IPS-NIHi7 (cell line): Measurements from ENCODE around the gene RASAL3.
"Not testable (repeated sequence)": the region's sequence is repeated elsewhere in the genome, so short reads cannot be mapped to it uniquely, and the experiment has no call there.

ENCODE experiments used
- DNase-seq: peaks from one replicate; pipeline ENCODE4 v3.0.0; 2012; ENCODE audit warnings: mixed read lengths; ENCODE audit errors: extremely low spot score

The RASAL3 gene

DNA sequence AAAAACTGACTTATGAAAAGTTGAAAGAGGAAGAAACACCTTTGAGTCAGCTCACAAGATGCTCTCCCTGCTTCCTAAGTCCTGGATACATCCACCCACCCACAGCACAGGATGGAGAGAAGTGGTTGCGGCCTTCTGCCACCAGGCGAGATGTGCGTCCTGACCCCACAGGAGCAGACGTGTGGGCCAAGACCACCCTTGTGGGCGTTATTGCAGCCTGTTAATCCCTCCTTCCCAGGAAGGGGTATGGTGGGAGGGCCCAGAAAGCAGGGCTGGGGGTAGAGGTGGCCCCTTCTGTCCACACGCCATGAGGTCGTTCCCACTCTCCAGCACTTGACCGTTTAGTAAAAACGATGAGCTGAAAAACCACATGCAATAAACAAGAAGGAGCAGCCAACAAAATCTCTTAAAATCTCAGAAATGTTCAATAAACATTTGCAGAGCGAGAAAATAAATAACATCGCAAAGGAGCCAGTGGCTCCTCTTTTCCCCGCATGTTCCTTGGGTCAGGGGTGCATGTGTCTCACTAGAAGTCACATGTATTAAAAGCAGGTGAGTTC, 43.1 kb downstream of the RASAL3 start:
- DNase-seq: no peak

- no peak for DNase-seq
Observed at GRCh38 chr19:15419413-15420025, 44.8 kb downstream of the RASAL3 start.

GRCh38 chr19:15418579-15419412, 45.5 kb downstream of the RASAL3 start, which contains the start of gene AKAP8L:
Gene AKAP8L, minus strand, starts transcription at chr19:15418988. Its CDS starts 65 bp downstream, at chr19:15418923.
- peak; percentile 98 for DNase-seq

DNA sequence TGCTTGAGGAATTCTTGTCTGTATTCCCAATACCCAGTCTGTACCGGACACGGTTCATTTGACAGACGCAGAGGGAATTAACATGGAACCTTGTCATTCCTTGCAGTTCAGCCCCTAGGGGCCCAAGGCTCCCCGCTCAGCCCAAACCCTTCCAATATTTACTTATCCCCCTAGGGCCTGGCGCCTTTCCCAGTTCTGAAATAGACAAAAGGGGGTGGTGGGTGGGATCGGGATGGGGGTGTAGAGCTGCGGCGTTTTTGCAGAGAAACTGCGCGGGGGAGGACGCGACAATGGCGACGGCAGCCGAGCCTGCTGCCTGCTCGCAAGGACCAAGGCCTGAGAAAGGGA, 46.1 kb downstream of the RASAL3 start:
- DNase-seq: no peak

- no peak for DNase-seq
Observed at GRCh38 chr19:15417699-15418098, 46.6 kb downstream of the RASAL3 start.

- no peak for DNase-seq
Observed at GRCh38 chr19:15412832-15413231, 51.5 kb downstream of the RASAL3 start.

- DNase-seq: not testable (repeated sequence)
Observed at GRCh38 chr19:15411351-15411750, 53.0 kb downstream of the RASAL3 start.

DNA sequence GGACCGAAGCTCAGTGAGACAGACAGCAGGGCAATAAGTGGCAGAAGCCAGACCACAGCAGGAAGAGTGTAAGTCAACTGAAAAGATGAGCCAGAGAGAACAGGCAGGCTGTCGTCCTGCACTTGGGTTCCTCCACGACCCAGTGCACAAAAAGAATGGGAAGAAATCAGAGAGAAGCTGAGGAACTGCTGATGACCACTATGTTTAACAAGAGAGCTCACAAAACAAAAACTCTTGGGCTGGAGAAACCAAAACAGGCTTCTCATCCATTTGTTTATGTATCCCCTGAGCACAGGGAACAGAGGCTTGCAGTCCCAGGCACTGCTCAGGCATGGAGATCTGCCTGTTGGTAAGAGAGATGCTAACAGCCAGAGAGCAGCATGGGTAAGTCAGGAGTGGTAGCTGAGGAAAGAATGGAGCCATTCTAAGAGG, 59.5 kb downstream of the RASAL3 start:
- DNase-seq: no peak

DNA sequence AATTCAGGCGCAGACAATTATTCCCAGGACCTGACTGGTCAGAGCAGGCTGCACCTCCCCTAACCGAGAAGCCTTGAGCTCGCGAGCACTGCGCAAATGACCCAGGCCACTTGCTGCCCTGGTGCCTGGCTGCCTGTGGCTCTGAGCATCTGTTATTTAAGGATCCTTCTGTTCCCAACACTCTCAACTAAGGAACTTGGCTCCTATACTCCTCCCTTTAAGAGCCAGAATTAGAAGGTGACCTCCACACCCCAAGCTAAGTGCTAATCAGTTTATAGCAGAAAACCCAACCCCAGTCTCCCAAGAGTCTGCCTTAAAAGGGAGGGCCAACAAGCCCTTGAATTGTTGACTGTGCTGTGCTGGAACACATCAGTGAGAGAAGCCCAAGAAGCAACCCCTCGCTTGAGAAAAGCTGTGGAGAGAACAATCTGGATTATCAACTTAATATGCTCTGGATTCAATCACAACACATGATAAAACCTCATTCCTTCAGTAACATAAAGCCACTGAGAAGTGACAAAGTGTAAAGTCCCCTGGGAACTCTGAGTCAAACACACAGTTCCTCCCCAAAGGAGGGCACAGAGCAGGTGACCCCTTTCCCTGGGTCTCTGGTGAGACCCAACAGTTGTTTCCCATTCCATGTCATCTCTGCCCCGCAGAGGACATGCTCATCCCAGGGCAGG, 60.1 kb downstream of the RASAL3 start:
- DNase-seq: no peak

DNA sequence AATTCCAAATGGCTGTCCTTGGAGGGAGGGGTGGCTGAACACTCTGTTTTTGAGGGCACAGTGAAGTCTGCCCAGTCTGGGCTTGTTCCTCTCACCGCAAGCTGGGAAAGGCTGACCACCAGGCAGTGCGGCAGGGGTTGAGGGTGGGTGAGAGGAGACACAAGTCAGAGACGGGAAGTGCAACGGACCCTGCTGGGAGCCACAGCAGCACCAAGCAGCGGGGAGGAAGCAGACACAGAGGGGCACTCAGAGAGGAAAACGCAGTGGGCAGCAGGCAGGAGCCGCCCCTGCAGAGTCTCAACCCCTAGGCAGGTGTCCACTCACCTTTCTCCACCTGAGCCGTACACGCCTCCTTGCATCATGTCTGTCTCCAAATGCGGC, 61.2 kb downstream of the RASAL3 start:
- DNase-seq: no peak

GRCh38 chr19:15402411-15403150, 61.8 kb downstream of the RASAL3 start:
- no peak for DNase-seq
